Activated CD8-positive, alpha-beta T cell treated with anti-CD3 and anti-CD28 coated beads for 36 hours (primary cell): Measurements from ENCODE around the gene THADA. TPM values are rescaled to one million over a fixed set of nuclear protein-coding genes. Genes with fewer than 3 reads are reported as not detected.

Experiments
- ATAC-seq: fragments of 200-7000 bp; cut with Tn5 transposase; one replicate; pipeline ENCODE4 v1.10.0; 2021; ENCODE audit warnings: mild to moderate bottlenecking, moderate library complexity
- CTCF ChIA-PET: fragments of 350-600 bp; sonication (Branson Sonifier 250); formaldehyde crosslinking; loops from one replicate; lab custom pipeline; 2021; ENCODE audit warnings: antibody characterized with exemption; lab: Charles Lee
- POLR2A ChIA-PET: fragments of 350-600 bp; sonication (Branson Sonifier 250); formaldehyde crosslinking; loops from one replicate; lab custom pipeline; 2021; ENCODE audit warnings: antibody characterized with exemption; lab: Charles Lee
- DNase-seq: peaks from one replicate; pipeline ENCODE4 v3.0.0-alpha.2; 2020
- H3K27ac Mint-ChIP-seq: one replicate; pipeline ENCODE4 v1.8.0; 2021; ENCODE audit warnings: mild to moderate bottlenecking, mixed read lengths
- H3K27me3 Mint-ChIP-seq: one replicate; pipeline ENCODE4 v1.8.0; 2021; ENCODE audit warnings: mixed read lengths
- H3K36me3 Mint-ChIP-seq: one replicate; pipeline ENCODE4 v1.8.0; 2021; ENCODE audit warnings: low read depth, mixed read lengths
- H3K4me1 Mint-ChIP-seq: one replicate; pipeline ENCODE4 v1.8.0; 2021; ENCODE audit warnings: low read depth, mixed read lengths
- H3K4me3 Mint-ChIP-seq: one replicate; pipeline ENCODE4 v1.8.0; 2021; ENCODE audit warnings: mild to moderate bottlenecking, moderate library complexity, mixed read lengths
- H3K9me3 Mint-ChIP-seq: one replicate; pipeline ENCODE4 v1.8.0; 2021; ENCODE audit warnings: mixed read lengths
- intact Hi-C: fragments of 100-400 bp; cut with micrococcal nuclease; formaldehyde crosslinking; loops from one replicate; pipeline ENCODE4 v1.10.0; 2022
- total RNA-seq, 2 experiments: library from RNA; stranded (reverse); gene quantifications; one replicate each; pipeline ENCODE4 v1.2.3, GENCODE V29; 2021
- TF ChIP-seq, protein P1 (sequence below): fragments of 200-600 bp; IDR thresholded peaks from one replicate; pipeline ENCODE4 v1.8.0; 2022; ENCODE audit warnings: antibody characterized with exemption, mild to moderate bottlenecking

THADA gene
- total RNA-seq, 2 experiments from 2014 or later, result 31.3 to 31.6 TPM

DNA sequence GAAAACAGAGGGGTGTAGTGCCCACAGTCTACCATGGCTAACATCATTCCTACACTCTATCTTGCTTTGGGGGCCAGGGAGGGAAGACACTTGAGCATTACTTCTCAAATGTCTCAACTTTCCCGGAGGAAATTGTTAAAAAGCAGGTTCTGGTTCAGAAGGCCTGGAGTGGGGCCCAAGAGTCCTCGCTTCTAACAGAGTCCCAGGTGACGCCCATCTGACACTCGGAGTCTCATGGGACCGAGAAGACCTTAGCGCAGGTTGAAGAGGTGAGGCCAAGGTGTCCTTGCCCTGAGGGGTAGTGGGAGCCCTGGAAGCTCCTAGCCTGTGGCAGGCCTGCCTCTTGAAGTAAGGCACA, 409.5 kb downstream of the THADA start:
- H3K36me3 Mint-ChIP-seq, result no peaks in the 10 kb centered on the region
- H3K9me3 Mint-ChIP-seq, result no peaks in the 10 kb centered on the region
- no peak overlapping the region for H3K4me3 Mint-ChIP-seq
- intact Hi-C loops, result no loop called here
- H3K4me1 Mint-ChIP-seq, result peaks cover 45% of the 10 kb centered on the region
- no peak overlapping the region for H3K27ac Mint-ChIP-seq
- H3K27me3 Mint-ChIP-seq, result no peaks in the 10 kb centered on the region
- POLR2A ChIA-PET, result interaction anchor here (1.0 to 2.0 kb wide), 3 partner anchors 9 to 16 kb away, joined by 3 to 9 read pairs (median 3); no protein-coding TSS in a partner anchor
- DNase-seq, result no peak
- TF ChIP-seq, protein P1, sequence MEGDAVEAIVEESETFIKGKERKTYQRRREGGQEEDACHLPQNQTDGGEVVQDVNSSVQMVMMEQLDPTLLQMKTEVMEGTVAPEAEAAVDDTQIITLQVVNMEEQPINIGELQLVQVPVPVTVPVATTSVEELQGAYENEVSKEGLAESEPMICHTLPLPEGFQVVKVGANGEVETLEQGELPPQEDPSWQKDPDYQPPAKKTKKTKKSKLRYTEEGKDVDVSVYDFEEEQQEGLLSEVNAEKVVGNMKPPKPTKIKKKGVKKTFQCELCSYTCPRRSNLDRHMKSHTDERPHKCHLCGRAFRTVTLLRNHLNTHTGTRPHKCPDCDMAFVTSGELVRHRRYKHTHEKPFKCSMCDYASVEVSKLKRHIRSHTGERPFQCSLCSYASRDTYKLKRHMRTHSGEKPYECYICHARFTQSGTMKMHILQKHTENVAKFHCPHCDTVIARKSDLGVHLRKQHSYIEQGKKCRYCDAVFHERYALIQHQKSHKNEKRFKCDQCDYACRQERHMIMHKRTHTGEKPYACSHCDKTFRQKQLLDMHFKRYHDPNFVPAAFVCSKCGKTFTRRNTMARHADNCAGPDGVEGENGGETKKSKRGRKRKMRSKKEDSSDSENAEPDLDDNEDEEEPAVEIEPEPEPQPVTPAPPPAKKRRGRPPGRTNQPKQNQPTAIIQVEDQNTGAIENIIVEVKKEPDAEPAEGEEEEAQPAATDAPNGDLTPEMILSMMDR, result no peak
- no peak for ATAC-seq
- CTCF ChIA-PET, result interaction anchor here (0.7 to 0.8 kb wide), 2 partner anchors 9 to 60 kb away, joined by 3 to 4 read pairs; no protein-coding TSS in a partner anchor

DNA sequence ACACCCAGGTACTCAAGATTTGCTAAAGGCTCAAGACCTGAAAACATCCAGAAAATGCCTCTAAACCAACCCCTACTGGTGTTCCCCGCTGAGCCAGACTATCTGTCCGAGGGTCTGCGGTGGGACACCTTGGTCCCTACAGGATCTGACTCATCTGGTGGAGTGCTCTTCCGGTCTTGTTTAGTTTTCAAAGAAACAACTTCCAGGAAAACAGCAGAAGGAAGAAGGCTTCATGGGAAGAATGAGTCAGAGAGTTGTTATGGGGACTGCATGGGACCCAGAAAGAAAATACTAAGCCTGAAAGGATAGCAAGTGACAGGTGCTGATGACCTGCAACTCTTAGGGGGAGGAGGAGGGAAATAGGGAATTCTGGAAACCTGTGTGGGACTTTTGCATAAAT, 410.7 kb downstream of the THADA start:
- CTCF ChIA-PET, result no interaction called here
- H3K9me3 Mint-ChIP-seq, result no peaks in the 10 kb centered on the region
- no peak overlapping the region for H3K27ac Mint-ChIP-seq
- TF ChIP-seq, protein P1, result no peak
- no peak for ATAC-seq
- intact Hi-C loops, result no loop called here
- POLR2A ChIA-PET, result interaction anchor here (1.0 to 2.6 kb wide), 3 partner anchors 10 to 11 kb away, joined by 3 to 9 read pairs (median 9); no protein-coding TSS in a partner anchor
- H3K27me3 Mint-ChIP-seq, result no peaks in the 10 kb centered on the region
- no peak for DNase-seq
- no peak overlapping the region for H3K4me3 Mint-ChIP-seq
- peaks cover 50% of the 10 kb centered on the region for H3K4me1 Mint-ChIP-seq
- no peaks in the 10 kb centered on the region for H3K36me3 Mint-ChIP-seq

DNA sequence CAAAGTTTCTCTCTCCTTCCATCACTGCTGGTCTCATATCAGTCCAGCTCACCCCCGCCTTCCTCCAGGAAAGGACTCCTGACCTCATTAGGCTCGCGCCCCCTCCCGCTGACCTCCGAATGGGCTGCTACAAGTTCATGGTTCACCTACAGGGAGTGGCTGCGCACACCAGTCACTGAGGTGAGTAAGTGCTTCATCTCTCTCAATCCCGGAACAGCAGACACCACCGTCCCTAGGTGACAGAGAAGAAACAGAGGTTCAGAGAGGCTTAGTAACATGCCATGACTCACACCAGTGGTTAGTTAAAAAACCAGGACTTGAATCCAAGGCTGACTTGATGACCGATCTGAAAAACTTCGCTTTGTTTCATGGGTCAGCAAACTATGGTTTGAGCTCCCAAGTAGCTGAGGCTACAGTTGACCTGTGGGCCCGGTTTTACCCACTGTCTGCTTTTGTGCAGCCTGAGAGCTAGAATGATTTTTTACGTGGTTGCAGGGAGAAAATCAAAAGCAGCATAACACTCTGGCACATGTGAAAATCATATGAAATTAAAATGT, 411.4 kb downstream of the THADA start:
- Mint-ChIP-seq H3K27ac (peak overlapping the region; percentile 78), H3K4me3 (no peak overlapping the region), H3K36me3 (no peaks in the 10 kb centered on the region), H3K4me1 (peaks cover 50% of the 10 kb centered on the region), H3K9me3 (no peaks in the 10 kb centered on the region), H3K27me3 (no peaks in the 10 kb centered on the region)
- peak; percentile 99 for ATAC-seq
- TF ChIP-seq, protein P1, result no peak
- POLR2A ChIA-PET, result interaction anchor here (2.6 kb wide), 1 partner anchor 10 kb away, joined by 9 read pairs; no protein-coding TSS in a partner anchor
- CTCF ChIA-PET, result interaction anchor here (1.2 kb wide), 1 partner anchor 8 kb away, joined by 3 read pairs; no protein-coding TSS in a partner anchor
- DNase-seq, result peak; percentile 77
- intact Hi-C loops, result no loop called here

DNA sequence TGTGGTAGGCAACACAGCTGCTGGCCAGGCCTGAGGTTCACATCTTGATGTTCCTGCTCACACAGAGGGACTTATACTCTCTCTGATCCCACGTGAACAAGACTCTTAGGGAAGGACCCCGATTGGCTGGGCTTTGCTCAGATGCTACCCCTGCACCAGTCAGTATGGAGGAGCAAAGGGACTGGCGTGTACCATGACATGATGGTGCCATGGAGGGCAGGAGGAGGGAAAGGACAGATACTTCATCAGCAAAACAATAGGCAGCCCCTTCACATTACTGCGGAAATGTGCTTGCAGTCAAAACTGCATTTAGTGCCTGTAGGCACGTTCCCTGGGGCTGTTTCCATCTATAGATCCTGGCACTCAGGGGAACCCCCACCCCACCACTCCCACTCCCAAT, 412.1 kb downstream of the THADA start:
- ChIA-PET CTCF (interaction anchor here (1.2 to 1.5 kb wide), 2 partner anchors 9 kb away, joined by 3 to 5 read pairs; no protein-coding TSS in a partner anchor), POLR2A (interaction anchor here (2.6 to 19.8 kb wide), 2 partner anchors 9 to 38 kb away, joined by 9 to 252 read pairs; partner anchors contain the start of gene ZFP36L2)
- H3K4me3 Mint-ChIP-seq, result no peak overlapping the region

More for the DNA sequence above, 412.1 kb downstream of the THADA start:
- TF ChIP-seq, protein P1, result no peak
- no peak for DNase-seq
- no peak for ATAC-seq
- Mint-ChIP-seq H3K27ac (no peak overlapping the region), H3K9me3 (no peaks in the 10 kb centered on the region), H3K4me1 (peaks cover 54% of the 10 kb centered on the region), H3K27me3 (no peaks in the 10 kb centered on the region), H3K36me3 (no peaks in the 10 kb centered on the region)
- intact Hi-C loops, result no loop called here
